HG03469 (cell line): Measurements from ENCODE around the gene CCDC183.
"Not testable (repeated sequence)": the region's sequence is repeated elsewhere in the genome, so short reads cannot be mapped to it uniquely, and the experiment has no call there.

ENCODE experiments used
- ATAC-seq: cut with Tn5 transposase; IDR thresholded peaks from one replicate; pipeline ENCODE4 v1.9.1; 2021; ENCODE audit warnings: mild to moderate bottlenecking, moderate library complexity, moderate number of reproducible peaks; ENCODE audit not compliant: unreplicated experiment

Gene CCDC183

DNA sequence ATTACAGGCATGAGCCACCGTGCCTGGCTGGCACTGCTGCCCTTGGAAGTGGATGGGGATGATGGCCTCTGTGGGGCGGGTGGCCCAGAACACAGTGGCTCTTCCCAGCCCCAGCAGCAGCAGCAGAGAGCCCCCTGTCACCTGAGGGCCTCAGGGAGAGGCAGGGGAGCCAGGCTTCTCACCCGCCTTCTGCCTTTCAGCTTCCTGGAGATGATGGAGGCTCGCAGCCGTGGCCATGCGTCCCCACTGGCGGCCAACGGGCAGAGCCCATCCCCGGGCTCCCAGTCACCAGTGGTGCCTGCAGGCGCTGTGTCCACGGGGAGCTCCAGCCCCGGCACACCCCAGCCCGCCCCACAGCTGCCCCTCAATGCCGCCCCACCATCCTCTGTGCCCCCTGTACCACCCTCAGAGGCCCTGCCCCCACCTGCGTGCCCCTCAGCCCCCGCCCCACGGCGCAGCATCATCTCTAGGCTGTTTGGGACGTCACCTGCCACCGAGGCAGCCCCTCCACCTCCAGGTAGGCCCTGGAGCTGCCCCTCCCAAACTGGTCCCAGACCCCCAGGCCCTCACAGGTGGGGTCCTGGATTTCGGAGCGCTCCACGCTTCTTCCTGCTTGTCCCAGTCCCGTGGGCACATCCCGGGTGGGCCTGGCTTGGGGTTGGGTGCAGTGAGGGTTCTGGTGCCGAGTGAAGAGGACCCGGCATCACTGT is 41.2 kb downstream of the CCDC183 start:
- no peak for ATAC-seq

DNA sequence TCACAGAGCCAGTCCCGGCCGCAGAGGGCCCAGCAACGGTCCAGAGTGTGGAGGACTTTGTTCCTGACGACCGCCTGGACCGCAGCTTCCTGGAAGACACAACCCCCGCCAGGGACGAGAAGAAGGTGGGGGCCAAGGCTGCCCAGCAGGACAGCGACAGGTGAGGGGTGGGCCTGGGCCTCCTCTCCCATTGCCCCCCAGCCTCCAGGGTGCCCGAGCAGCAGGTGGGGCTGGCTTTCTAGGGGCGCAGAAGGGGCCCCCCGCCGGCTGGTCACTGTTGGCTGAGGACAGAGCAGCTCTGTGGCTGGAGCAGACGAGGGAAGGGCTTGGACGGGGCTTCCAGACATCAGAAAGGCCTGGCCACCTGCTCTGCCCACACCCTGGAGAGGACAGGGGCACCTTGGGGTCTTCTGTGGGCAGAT is 41.7 kb downstream of the CCDC183 start:
- ATAC-seq, result not testable (repeated sequence)

DNA sequence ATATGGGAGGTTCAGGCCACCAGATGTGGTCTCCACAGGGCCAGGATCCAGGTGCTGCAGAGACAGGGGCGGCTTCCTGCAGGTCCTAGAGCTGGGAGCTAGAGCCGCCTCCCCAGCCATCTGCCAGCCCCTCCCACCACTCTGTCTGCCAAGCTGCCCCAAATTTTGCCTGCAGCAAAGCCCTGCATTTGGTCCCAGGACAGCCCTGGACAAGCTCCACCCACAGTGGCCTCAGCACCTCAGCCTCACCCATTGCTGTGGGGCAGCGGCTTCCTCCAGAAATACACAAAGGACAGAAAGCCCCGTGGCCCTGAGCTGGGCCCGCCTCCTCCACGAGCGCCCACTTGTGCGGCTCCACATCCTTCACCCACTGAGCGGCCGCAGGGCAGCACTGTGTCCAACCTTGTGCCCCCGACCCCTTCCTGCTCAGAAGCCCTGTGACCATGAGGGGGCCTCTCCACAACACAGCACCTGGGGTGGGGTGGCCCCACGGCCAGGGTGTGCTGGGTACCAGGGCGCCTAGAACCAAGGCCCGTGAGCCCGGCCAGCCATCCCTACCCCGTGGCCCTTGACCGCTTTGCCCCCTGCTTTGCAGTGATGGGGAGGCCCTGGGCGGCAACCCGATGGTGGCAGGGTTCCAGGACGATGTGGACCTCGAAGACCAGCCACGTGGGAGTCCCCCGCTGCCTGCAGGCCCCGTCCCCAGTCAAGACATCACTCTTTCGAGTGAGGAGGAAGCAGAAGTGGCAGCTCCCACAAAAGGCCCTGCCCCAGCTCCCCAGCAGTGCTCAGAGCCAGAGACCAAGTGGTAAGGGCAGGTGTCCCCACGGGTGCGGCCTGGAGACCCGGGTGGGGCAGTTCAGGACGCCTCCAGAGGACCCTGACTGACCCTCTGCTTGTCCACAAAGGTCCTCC is 42.4 kb downstream of the CCDC183 start:
- ATAC-seq, result no peak

DNA sequence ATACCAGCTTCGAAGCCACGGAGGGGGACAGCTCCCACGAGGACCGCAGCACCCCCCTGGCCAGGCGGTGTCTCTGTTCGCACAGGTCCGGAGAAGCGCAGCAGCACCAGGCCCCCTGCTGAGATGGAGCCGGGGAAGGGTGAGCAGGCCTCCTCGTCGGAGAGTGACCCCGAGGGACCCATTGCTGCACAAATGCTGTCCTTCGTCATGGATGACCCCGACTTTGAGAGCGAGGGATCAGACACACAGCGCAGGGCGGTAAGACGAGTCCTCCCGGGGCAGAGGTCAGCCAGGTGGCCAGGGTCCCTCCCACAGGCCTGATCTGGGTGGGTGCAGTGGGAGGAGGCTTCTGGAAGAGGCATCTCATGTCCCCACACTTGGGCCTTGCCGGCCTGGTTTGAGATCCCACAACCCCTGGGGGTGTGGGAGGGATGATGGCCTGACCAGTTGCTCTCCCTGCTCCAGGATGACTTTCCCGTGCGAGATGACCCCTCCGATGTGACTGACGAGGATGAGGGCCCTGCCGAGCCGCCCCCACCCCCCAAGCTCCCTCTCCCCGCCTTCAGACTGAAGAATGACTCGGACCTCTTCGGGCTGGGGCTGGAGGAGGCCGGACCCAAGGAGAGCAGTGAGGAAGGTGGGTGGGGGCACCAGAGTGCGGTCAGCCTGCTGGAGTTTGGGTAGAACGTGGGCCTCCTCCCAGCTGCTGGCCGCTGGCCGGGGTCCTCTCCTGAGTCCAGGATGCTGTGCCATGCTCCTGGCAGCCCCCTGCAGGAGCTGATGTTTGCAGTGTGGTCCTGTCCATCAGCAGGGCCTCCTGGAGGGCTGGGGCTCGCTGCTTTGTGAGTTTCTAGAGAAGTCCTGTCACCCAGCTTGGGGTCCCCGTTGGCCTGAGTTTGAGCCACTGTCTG is 43.3 kb downstream of the CCDC183 start:
- no peak for ATAC-seq

DNA sequence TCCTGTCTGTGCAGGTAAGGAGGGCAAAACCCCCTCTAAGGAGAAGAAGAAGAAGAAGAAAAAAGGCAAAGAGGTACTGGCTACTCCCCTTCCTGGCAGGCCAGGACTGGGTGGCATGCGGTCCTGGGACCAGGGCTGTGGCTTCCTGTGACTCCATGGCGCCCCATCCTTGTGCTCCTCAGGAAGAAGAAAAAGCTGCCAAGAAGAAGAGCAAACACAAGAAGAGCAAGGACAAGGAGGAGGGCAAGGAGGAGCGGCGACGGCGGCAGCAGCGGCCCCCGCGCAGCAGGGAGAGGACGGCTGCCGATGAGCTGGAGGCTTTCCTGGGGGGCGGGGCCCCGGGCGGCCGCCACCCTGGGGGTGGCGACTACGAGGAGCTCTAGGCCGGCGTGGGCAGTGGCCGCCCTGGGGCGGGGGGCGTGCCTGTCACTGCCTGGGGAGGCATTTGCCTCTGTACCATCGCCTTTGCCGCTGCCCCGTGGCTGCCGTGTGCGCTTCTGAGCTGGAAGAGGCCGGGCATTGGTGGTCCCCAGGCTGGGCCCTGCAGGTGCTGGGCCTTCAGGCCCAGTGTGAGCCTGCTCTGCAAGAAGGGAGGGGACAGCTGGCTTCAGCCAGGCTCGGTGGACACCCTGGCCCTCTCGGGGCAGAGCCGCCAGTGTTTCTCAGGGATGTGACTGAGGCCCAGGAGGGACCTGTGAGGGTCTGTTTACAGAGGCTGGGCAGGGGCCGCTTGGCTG is 44.2 kb downstream of the CCDC183 start:
- ATAC-seq, result no peak

DNA sequence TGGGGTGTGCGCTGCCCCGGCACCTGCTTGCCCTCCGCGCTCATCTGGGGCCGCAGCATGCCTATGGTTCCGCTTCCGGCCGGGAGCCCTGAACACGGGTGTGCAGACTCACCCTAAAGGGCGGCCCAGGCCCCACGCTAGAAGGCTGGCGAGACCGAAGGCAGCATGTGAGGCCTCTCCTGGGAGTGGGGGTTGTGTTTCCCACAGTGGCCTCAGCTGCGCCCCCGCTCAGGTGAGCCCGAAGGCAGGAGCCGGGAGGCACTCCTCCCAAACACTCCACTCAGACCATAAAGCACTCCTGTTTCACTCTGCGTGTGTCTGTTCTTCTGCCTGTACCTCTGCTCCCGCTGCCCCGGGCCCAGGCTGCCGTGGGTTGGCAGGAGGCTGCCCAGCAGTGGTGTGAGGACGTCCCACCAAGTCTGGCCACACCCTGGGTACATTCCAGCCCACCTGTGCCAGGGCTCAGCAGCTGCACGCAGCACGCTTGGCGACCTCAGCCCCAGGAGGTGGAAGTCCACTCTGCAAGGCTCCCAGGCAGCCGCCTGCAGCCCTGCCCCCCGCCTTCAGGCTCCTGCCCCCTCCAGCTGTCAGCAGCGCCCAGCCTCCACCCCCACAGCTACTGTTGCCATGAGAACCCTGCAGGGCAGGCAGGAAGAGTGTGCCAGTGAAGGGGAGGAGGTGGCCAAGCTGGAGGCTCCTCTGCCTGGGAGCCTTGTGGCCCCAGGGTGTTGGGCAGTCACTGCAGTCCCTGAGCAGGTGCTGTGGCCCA is 44.9 kb downstream of the CCDC183 start:
- no peak for ATAC-seq

DNA sequence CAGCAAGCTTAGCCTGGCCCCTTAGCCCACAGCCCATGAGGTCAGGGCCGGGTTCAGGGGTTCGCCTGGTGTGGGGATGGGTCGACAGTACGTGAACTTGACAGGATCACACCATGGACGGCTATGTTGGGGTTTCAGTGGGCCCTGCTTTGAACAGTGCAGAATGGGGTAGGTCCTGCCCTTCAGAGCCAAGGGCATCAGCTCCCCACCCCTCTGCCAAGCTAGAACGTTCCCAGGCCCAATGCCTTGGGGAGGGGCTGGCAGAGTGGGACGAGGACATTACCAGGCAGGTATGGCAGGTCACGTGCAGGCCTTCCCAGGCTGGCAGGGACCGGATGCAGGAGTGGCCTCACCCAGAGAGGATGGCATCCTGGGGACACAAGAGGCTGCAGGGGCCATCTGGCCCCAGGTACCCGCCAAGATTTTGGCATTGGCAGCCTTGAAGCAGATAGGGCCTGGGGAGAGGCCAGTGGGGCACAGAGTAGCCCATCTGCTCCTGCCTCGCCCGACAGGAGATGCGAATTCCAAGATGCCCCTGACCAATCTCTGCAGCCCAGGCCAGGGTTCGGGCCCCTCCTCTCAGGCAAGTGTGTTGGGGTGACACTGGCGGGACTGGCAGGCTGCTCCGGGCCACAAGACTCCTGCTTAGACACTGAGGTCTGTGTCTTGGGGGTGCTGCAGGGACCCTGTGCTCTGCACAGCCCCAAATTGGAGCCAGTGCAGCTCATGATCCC is 45.7 kb downstream of the CCDC183 start:
- ATAC-seq, result not testable (repeated sequence)

DNA sequence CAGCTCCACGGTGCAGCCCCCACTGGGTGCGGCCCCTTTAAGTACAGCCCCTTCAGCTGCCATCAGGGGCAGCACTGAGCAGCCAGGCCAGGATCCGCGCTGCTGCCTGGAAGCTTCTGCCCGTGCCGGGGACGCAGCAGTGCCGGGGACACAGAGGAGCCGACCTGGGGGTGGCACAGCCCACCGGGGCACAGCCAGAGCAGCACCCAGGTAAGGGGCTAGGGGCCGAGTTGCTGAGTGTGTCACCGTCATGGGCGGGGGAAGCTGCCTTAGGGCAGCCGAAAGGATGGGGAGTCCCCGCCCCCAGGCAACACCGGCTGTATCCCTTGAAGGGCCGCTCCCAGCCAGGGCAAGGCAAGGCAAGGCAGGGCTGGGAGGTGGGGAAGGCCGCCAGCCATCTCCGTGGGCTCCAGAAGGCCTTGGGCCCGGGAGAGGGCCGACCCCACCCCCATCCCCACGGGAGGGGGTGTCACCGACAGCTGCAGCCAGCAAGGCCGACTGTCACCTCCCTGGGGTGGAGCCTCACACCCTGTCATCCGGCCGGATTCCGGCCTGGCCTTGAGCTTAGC is 46.3 kb downstream of the CCDC183 start, which contains the start of gene AJM1:
AJM1 (plus strand) TSS at position 99 of the 569 bp plus-strand sequence. CDS start 1,937 bp downstream, outside the sequence.
- not testable (repeated sequence) for ATAC-seq

DNA sequence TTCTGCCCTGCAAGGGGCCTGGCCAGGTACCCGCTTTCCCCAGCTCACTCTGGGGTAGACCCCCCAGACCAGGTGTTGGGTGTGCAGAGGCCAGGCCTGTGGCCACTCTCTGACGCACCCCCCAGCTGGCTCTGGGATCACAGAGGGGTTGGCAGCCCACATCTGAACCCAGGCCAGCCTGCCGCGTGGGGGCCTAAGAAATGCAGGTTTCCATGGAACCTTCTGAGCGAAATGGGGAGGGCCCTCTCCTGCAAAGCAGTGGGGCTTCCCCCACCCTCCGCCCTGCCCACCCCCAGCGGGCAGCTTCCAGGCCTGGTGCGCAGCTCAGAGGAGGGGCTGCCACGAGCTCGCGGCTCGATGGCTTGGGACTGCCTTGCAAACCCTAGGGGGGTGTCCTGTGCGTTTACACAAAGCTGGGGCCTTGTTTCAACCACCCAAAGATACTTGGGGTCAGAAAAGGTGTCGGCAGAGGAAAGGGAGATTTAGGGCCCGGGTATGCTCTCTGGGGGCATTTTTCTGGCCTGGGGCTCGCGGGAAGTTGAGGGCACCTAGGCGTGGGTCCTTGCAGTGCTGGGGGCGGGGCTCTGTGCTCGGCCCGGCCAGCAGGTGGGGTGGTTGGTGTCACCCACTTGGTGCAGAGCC is 47.1 kb downstream of the CCDC183 start:
- not testable (repeated sequence) for ATAC-seq

DNA sequence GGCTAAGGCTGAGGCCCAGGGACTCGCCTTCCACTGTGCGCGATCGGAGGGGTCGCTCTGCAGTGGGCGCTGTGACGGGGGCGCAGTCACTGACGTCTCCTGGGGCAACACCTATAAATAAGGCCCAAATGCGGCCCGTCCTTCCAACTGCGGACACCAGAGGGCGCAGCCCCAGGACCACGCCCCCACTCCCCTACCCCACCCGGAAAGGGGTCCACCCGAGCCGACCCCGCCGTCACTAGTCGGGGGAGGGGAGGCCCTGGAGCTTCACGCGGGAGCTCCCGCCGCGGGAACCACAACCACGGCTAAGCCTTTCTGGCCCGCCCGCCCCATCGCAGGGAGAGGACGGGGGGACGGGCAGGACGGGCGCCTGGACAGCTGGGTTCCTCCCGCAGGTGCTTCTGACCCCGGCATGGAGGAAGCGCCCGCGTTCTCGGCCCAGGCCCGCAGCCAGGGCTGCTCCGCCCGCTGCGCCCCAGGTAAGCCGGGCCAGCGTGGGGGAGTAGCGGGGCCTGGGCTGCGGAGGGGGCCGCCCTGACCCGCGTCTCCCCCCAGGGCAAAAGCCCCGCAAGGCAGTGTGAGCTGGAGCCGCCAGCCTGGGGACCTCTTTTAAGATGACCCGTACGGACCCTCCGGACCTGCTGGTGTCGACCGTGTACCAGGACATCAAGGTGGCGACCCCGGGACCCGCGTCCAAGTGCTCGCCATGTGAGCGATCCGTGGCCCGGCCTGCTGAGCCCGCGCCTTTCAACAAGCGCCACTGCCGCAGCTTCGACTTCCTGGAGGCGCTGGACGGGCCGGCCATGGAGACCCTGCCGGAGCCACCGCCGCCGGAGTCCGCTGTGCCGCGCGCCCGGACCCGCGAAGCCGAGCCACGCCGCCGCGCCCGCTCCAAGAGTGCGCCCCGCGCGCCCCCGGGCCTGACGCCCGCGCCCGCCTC is 47.9 kb downstream of the CCDC183 start:
- ATAC-seq, result not testable (repeated sequence)

DNA sequence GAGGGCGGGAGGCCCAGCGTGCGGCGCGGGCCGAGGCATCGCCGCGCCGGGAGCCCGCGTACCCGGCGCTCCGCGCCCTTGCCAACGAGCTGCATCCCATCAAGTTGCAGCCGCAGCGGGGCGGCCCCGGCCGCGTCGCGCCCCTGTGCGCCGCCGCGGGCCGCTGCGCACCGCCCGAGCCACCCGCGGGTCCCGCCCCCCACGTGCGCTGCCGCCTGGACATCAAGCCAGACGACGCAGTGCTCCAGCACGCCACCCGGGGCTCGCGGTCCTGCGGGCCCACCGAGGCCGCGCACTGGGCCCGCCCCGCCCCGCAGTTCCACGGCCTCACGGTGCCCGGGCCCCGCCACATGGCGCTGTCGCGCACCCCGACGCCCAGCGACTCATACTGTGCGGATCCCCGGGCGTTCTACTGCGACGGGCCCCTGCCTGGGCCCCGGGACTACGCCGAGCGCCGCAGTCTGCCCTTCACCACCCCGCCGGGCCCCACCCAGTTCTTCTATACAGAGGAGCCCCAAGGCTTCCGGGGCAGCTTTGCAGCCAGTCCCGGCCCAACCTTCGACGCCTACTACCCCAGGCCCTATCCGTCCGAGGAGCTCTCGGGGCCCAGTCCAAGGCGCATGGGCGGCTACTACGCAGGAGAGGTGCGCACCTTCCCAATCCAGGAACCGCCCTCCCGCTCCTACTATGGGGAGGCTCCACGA is 48.8 kb downstream of the CCDC183 start:
- ATAC-seq, result no peak

DNA sequence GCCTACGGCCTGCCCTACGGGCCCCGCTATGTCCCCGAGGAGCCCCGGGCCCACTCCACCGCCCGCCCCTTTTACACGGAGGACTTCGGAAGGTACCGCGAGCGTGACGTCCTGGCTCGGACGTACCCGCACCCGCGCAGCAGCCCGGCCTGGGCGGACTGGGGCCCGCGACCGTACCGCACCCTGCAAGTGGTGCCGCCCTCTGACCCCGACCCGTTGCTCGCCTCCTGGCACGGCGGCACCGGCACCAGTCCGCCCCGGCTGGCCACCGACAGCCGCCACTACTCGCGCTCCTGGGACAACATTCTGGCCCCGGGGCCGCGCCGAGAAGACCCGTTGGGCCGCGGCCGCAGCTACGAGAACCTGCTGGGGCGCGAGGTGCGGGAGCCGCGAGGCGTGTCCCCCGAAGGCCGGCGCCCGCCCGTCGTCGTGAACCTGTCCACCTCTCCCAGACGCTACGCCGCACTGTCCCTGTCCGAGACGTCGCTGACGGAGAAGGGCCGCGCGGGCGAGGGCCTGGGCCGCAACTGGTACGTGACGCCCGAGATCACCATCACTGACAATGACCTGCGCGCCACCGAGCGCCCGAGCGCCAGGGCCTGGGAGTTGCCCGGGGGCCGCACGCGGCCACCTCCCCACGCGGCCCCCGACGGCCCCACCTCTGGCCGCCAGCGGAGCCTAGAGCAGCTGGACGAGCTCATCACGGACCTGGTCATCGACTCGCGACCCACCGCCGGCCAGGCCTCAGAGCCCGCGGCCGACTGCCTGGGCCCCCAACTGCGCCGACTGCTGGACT is 49.5 kb downstream of the CCDC183 start:
- no peak for ATAC-seq

DNA sequence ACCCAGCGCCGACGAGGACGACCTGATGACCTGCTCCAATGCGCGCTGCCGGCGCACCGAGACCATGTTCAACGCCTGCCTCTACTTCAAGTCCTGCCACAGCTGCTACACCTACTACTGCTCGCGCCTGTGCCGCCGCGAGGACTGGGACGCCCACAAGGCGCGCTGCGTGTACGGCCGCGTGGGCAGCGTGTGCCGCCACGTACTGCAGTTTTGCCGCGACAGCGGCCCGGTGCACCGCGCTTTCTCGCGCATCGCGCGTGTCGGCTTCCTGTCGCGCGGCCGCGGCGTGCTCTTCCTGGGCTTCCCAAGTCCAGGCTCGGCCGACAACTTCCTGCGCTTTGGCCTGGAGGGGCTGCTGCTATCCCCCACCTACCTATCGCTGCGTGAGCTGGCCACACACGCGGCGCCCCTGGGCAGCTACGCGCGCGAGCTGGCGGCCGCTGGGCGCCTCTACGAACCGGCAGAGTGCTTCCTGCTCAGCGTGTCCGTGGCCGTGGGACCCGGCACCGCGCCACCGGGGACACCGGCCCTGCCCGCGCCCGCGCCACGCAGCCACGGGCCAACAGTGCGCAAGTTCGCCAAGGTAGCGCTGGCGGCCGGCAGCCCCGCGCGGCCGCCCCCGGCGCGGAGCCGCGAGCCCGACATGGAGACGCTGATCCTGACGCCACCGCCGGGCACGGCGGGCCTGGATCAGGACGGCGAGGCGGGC is 50.4 kb downstream of the CCDC183 start:
- ATAC-seq, result no peak

DNA sequence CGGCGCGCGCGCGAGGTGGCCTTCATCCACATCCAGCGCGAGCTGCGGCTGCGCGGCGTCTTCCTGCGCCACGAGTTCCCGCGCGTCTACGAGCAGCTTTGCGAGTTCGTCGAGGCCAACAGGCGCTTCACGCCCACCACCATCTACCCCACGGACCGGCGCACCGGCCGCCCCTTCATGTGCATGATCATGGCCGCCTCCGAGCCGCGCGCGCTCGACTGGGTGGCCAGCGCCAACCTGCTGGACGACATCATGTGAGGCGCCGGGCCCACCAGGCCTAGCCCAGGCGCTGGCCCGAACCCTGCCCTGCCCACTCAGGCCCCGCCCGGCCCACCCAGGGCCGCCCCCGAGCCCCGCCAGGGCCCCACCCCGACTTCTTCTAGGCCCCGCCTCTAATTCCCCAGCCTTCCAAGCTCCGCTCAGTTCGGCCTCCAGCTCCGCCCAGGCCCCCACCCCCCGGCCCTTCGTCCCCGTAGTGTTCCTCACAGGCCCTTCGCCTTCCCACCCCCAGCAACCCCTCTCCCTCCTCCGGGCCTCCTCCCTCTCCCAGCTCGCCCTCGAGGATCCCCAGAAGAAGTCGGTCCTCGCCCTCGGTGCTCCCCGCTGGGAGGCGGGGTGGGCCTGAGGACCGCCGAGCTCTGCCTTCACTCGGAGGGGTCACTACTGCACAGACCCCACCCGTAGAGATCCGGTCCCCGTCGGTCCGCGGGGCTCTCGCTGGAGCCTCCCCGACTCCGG is 51.1 kb downstream of the CCDC183 start:
- no peak for ATAC-seq
